GM12878 (cell line): ENCODE measurements around the gene HTR2B.

Source experiments
- DPF2 ChIP-seq: fragments of 450-650 bp; IDR thresholded peaks from 2 replicates; pipeline ENCODE4 v1.6.1; 2017; ENCODE audit warnings: mild to moderate bottlenecking
- POLR2A ChIP-seq: IDR thresholded peaks from 2 replicates; pipeline ENCODE4 v1.6.1; 2011; ENCODE audit warnings: low read depth, mild to moderate bottlenecking, low read length

- TF ChIP-seq DPF2, result no peak
- no peak for TF ChIP-seq POLR2A
These were observed 28.1 kb upstream of the HTR2B start for GRCh38 chr2:231152800-231153557.
